PC-3 (cell line): Measurements from ENCODE around the gene TAF1A. TPM values are rescaled to one million over a fixed set of nuclear protein-coding genes. Genes with fewer than 3 reads are reported as not detected.
A peak's percentile ranks its signal among the peaks of the same experiment; 100 is the strongest.

Experiments used
- ATAC-seq: fragments of 200-7000 bp; cut with Tn5 transposase; 2 replicates; pipeline ENCODE4 v1.9.1; 2020; ENCODE audit warnings: mild to moderate bottlenecking, moderate library complexity
- BruUV-seq: library from RNA; stranded (reverse); fragments of 400-500 nt; replicated peaks from 2 replicates; lab custom pipeline; 2021; lab: Mats Ljungman, UMichigan
- CTCF ChIA-PET: fragments of 300-600 bp; sonication (Branson Sonifier 250); formaldehyde crosslinking; loops from one replicate; lab custom pipeline; 2022; ENCODE audit warnings: antibody characterized with exemption; lab: Charles Lee
- POLR2A ChIA-PET: fragments of 300-600 bp; sonication (Branson Sonifier 250); formaldehyde crosslinking; loops from one replicate; lab custom pipeline; 2022; ENCODE audit warnings: antibody characterized with exemption; ENCODE audit not compliant: unreplicated experiment; lab: Charles Lee
- DNase-seq: peaks from one replicate; pipeline ENCODE4 v3.0.0-alpha.2; 2015
- H2AFZ ChIP-seq: fragments of 300-600 bp; sonication (generic); 2 replicates; pipeline ENCODE4 v1.6.0; 2016; ENCODE audit warnings: antibody characterized with exemption, low read length
- H3F3A ChIP-seq: fragments of 300-600 bp; sonication (generic); one replicate; pipeline ENCODE4 v1.6.0; 2017; ENCODE audit warnings: antibody characterized with exemption, low read length, control low read depth, mild to moderate bottlenecking; ENCODE audit not compliant: unreplicated experiment
- H3K27ac ChIP-seq: fragments of 300-600 bp; sonication (generic); 2 replicates; pipeline ENCODE4 v1.5.1; 2016; ENCODE audit warnings: mild to moderate bottlenecking, low read length
- H3K27me3 ChIP-seq: fragments of 300-600 bp; sonication (generic); 2 replicates; pipeline ENCODE4 v1.6.1; 2016; ENCODE audit warnings: low read length, mixed read lengths
- H3K36me3 ChIP-seq: fragments of 300-600 bp; sonication (generic); 2 replicates; pipeline ENCODE4 v1.6.1; 2016; ENCODE audit warnings: low read depth, mixed run types, low read length, mixed read lengths
- H3K4me1 ChIP-seq: fragments of 300-600 bp; sonication (generic); 2 replicates; pipeline ENCODE4 v1.5.1; 2016; ENCODE audit warnings: low read length; ENCODE audit not compliant: insufficient read depth
- H3K4me2 ChIP-seq: fragments of 300-600 bp; sonication (generic); 2 replicates; pipeline ENCODE4 v1.6.0; 2016; ENCODE audit warnings: low read length
- H3K4me3 ChIP-seq: fragments of 300-600 bp; sonication (generic); 2 replicates; pipeline ENCODE4 v1.5.1; 2016; ENCODE audit warnings: mild to moderate bottlenecking, low read length, mixed read lengths
- H3K79me2 ChIP-seq: fragments of 300-600 bp; sonication (generic); 2 replicates; pipeline ENCODE4 v1.6.1; 2017; ENCODE audit warnings: low read length, mixed read lengths
- H3K9ac ChIP-seq: fragments of 300-600 bp; sonication (generic); 2 replicates; pipeline ENCODE4 v1.6.0; 2016; ENCODE audit warnings: mild to moderate bottlenecking, low read length
- H3K9me2 ChIP-seq: fragments of 300-600 bp; sonication (generic); replicated peaks from 2 replicates; pipeline ENCODE4 v1.6.1; 2016; ENCODE audit warnings: mixed run types, low read length, mixed read lengths
- H3K9me3 ChIP-seq: fragments of 300-600 bp; sonication (generic); 2 replicates; pipeline ENCODE4 v1.6.1; 2016; ENCODE audit warnings: low read length, mixed read lengths
- H4K20me1 ChIP-seq: fragments of 300-600 bp; sonication (generic); 2 replicates; pipeline ENCODE4 v1.6.1; 2016; ENCODE audit warnings: low read length, mixed read lengths
- CTCF ChIP-seq: fragments of 300-600 bp; sonication (generic); conservative IDR thresholded peaks from 2 replicates; pipeline ENCODE4 v1.5.1; 2017; ENCODE audit warnings: antibody characterized with exemption, low read depth, mild to moderate bottlenecking, low read length
- EZH2 ChIP-seq: fragments of 300-600 bp; sonication (generic); IDR thresholded peaks from one replicate; pipeline ENCODE4 v1.6.1; 2017; ENCODE audit warnings: antibody characterized with exemption, mild to moderate bottlenecking, low read length; ENCODE audit not compliant: unreplicated experiment
- EZH2phosphoT487 ChIP-seq: fragments of 300-600 bp; sonication (generic); IDR thresholded peaks from 2 replicates; pipeline ENCODE4 v1.6.1; 2018; ENCODE audit warnings: mild to moderate bottlenecking, antibody characterized with exemption, low read length, borderline replicate concordance
- intact Hi-C: fragments of 100-400 bp; cut with micrococcal nuclease; formaldehyde crosslinking; loops from 2 replicates; pipeline ENCODE4 v1.9.0; 2023
- total RNA-seq: library from RNA; depleted of rRNA; stranded (reverse); fragments of >200 nt; gene quantifications from 2 replicates; pipeline ENCODE4 v1.2.3, GENCODE V29; 2014

TAF1A gene
- total RNA-seq, 1 experiment from 2014 or later, result 27.9 TPM

GRCh38 chr1:222606757-222607156 is 17.0 kb upstream of the TAF1A start:
- Histone ChIP-seq H3K4me2 (no peak overlapping the region), H3K9ac (no peak overlapping the region), H3K9me2 (no peaks in the 10 kb centered on the region), H3K27me3 (no peaks in the 10 kb centered on the region), H3K4me3 (no peak overlapping the region), H3F3A (no peaks in the 10 kb centered on the region), H3K79me2 (no peaks in the 10 kb centered on the region), H3K27ac (no peak overlapping the region), H3K9me3 (no peaks in the 10 kb centered on the region), H3K4me1 (peaks cover 5% of the 10 kb centered on the region), H4K20me1 (no peaks in the 10 kb centered on the region), H3K36me3 (no peaks in the 10 kb centered on the region), H2AFZ (no peak overlapping the region)
- CTCF ChIA-PET, result no interaction called here
- intact Hi-C loops, result no loop called here
- POLR2A ChIA-PET, result no interaction called here
- peak; percentile 31; the same call in 1 of the 2 replicates for ATAC-seq
- no TSS peak for BruUV-seq
- TF ChIP-seq CTCF (no peak), EZH2 (no peak), EZH2phosphoT487 (no peak)
- DNase-seq, result no peak

- ATAC-seq (peak; percentile 25), DNase-seq (peak; percentile 24)
- no peaks in the 10 kb centered on the region for H4K20me1 ChIP-seq
- no peak overlapping the region for H3K4me3 ChIP-seq
- ChIA-PET POLR2A (no interaction called here), CTCF (no interaction called here)
- H3K4me1 ChIP-seq, result peaks cover 32% of the 10 kb centered on the region
- peak overlapping the region; percentile 49 for H2AFZ ChIP-seq
- intact Hi-C loops, result loop anchor here (5.0 kb wide), 1 partner anchor 111 kb away; the partner anchor contains the start of genes AIDA and BROX
- 0 out of 2 replicates have a peak overlapping the region, but pooled peaks have one; percentile 0 for H3K9ac ChIP-seq
- no peaks in the 10 kb centered on the region for H3F3A ChIP-seq
- no peaks in the 10 kb centered on the region for H3K36me3 ChIP-seq
- TF ChIP-seq EZH2, result no peak
- no peak for TF ChIP-seq CTCF
- no peak for TF ChIP-seq EZH2phosphoT487
- TSS peak; percentile 83 for BruUV-seq
- no peaks in the 10 kb centered on the region for H3K9me3 ChIP-seq
- H3K27me3 ChIP-seq, result no peaks in the 10 kb centered on the region
- H3K9me2 ChIP-seq, result no peaks in the 10 kb centered on the region
- H3K27ac ChIP-seq, result peak overlapping the region; percentile 70
- peak overlapping the region; percentile 13 for H3K4me2 ChIP-seq
- no peaks in the 10 kb centered on the region for H3K79me2 ChIP-seq
Observed at GRCh38 chr1:222601257-222601656, 11.5 kb upstream of the TAF1A start.

GRCh38 chr1:222600281-222600680 is 10.5 kb upstream of the TAF1A start:
- CTCF ChIA-PET, result no interaction called here
- Histone ChIP-seq H3K4me1 (peaks cover 32% of the 10 kb centered on the region), H3K27ac (peak overlapping the region; percentile 70), H3K36me3 (no peaks in the 10 kb centered on the region), H3K4me3 (peak overlapping the region; percentile 1; the same call in 1 of the 2 replicates), H2AFZ (peak overlapping the region; percentile 17), H3K9me3 (no peaks in the 10 kb centered on the region), H3K9ac (peak overlapping the region; percentile 4; the same call in 1 of the 2 replicates), H3K79me2 (no peaks in the 10 kb centered on the region), H3F3A (no peaks in the 10 kb centered on the region), H3K27me3 (no peaks in the 10 kb centered on the region), H4K20me1 (no peaks in the 10 kb centered on the region), H3K4me2 (peak overlapping the region; percentile 50), H3K9me2 (no peaks in the 10 kb centered on the region)
- intact Hi-C loops, result loop anchor here (1.0 to 5.0 kb wide), 6 partner anchors 11 to 135 kb away; partner anchors contain the start of genes AIDA, BROX and TAF1A
- peak; percentile 87 for ATAC-seq
- no peak for TF ChIP-seq EZH2phosphoT487
- no peak for TF ChIP-seq CTCF
- DNase-seq, result peak; percentile 92
- POLR2A ChIA-PET, result no interaction called here
- no TSS peak for BruUV-seq
